ENCODE measurements around the gene OVOL2.

GRCh38 chr20:18066421-18067333, 9.0 kb upstream of the OVOL2 start:
- TF ChIP-seq CTCF (IDR thresholded peaks at IDR 0.05) (no peak), EP300 (IDR thresholded peaks at IDR 0.05) (no peak)

Data from ovary (tissue), 3 donors.